GM19193 (cell line): ENCODE data around the gene MBD5.

Experiments
- POLR2A ChIP-seq: IDR thresholded peaks from 4 replicates; pipeline ENCODE4 v1.6.1; 2011; ENCODE audit not compliant: insufficient read depth, insufficient read length; ENCODE audit errors: extremely low read depth

The MBD5 gene

DNA sequence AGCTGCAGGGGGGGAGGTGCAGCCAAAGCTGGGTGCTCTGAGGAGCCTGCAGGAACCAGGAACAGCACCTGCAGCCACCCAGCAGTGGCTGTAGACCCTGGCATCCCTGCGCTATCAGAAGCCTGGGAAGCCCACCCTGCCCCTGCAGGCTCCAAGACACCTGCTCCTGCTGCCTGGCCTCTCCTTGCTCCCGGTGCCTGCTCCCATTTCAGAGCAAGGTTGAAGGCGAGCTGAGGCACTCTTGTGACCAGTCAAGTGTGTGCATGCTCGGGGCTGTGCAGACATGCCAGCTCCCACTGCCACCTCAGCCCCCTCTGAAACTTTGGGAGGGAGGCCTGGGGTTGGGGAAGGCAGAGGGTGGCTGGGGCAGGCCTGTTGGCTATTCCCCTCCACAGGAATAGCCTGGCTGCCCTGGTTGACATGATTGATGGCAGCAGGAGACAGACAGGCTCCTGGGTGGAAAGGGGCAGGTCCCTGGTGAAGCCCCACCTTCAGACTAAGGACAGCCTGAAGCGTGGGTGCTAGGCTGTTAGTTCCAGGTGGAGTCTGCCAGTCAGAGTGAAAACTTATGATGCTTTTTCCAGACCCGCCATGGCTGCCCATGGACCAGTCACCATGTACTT, 151.4 kb downstream of the MBD5 start:
- no peak for TF ChIP-seq POLR2A

DNA sequence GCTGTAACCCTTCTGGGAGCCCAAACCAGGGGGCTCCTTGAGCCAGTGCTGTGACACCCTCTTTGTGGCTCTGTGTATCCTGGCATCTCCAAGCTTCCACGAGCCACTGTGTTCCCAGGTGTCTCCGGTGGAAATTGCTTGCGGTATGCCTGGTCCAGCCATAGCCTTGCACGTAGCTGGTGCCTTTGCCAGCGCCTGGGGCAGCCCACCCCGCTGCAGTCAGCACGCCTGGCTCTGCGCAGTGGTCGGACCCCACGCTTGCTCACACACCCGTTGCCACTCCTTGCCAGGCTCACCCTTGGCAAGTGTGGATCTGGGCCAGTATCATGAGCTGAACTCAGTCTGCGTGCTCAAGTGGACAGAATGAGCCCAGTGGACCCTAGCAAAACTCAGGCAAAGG, 152.3 kb downstream of the MBD5 start:
- TF ChIP-seq POLR2A = no peak

DNA sequence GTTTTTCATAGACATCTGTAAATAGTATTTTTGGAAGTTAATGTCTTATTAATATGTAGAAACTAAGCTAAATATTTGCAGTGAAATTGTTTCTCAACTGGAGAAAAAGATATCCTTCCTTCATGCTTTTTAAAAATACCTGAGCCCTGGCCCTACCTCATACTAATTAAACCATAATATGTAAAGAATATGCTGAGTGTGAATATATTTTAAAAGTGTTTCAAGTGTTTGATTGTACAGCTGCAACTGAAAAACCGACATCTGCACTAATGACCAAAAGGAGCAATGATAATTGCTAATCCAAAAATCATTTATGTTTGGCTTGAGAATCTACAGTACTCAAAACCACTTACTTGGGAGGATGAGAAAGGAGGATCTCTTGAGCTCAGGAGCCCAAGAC, 156.7 kb downstream of the MBD5 start:
- no peak for TF ChIP-seq POLR2A

GRCh38 chr2:148179724-148180123, 158.8 kb downstream of the MBD5 start:
- TF ChIP-seq POLR2A = no peak

DNA sequence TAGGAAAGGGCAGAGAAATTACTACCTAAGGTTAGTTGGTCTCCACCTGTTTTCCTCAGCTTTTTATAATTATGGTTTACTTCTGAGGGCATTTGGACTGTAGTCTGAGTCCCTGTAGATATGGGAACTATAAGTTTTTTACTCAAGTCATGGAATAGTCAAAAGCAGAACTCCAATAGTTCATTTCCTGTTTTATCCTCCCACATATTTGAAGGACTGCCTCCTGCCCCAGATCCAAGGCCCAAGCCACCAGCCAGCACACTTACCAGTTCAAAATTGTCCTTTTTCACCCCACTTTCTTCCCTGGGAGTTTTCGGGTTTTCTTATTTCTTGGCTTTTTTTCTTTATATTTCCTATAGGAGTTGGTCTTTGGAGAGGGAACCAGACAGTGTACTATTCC, 164.1 kb downstream of the MBD5 start:
- no peak for TF ChIP-seq POLR2A

DNA sequence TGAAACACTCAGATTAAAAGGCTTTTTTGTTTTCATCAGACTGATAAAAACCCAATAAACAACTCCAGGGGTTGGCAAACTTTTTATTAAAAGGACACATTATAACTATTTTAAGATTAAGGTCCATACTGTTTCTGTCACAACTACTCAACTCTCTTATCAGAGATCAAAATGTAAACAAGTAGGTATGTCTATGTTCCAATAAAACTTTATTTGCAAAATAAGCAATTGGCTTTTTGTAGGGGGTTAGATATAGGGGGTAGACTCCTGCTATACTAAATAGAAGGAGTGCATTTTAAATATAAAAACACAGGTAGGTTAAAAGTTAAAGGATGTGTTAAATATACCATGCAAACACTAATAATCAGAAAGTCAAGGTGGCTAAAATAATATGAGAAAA, 174.0 kb downstream of the MBD5 start:
- TF ChIP-seq POLR2A = no peak

DNA sequence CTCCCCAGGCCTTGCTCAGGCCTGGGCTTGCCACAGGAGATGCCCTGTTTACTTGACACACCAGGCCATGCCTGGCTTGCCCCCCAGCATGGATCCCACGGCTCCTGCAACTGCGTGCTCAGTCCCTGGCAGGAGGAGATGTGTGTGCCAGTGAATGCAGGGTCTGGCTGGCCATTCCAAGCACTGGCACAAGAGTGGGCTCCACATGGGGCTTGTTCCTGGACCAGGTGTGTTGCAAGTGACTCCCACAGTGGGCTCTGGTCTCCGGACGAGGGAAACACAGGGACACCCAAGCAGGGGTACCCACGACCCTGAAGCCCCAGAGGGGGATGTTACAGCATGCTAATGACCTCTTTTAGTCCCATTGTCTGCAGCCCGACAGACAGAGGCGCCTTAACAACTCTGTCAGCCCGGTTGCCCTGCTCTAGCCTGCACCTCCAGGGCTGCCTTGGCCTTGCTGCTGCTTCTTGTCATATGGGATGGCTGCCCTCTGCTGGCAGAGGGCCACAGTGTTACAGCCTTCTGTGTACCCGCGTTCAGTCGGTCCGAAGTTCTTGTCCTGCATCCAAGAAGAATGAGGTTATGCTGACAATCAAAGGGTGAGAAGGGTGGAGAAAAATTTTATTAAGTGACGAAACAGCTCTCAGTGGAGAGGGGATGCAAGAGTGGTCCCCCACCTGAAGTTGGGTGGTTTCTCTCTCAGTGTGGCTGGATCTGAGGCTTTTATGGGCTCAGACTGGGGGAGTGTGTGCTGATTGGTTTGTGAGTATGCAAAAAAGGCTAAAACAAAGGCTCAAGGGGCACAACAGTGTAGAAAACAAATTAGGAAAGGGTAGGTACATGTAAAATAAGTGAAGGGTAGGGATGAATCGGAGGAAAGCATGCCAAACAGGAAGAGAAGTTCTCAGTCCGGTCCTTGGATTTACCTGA, 180.4 kb downstream of the MBD5 start:
- no peak for TF ChIP-seq POLR2A

DNA sequence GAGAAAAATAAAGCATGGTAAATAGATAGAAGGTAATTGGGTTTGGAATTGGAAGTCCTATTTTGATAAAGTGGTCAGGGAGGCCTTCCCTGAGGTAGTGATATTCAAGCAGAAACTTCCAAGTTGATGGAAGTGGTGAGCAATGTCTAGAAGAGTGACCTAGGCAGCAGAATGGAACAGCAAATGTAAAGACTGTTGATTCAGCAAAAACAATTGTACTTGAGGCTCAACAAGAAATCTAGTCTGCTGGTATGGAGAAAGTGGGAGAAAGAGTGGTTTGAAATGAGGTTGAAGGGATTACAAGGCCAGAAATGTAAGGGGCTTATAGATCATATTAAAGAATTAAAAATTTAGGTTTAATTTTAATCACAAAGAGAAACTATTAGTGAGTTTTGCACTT, 181.3 kb downstream of the MBD5 start:
- no peak for TF ChIP-seq POLR2A

GRCh38 chr2:148207111-148207510, 186.2 kb downstream of the MBD5 start:
- no peak for TF ChIP-seq POLR2A

- TF ChIP-seq POLR2A = no peak
These were observed 188.7 kb downstream of the MBD5 start for GRCh38 chr2:148209603-148210002.

GRCh38 chr2:148218326-148219075, 197.6 kb downstream of the MBD5 start:
- no peak for TF ChIP-seq POLR2A

DNA sequence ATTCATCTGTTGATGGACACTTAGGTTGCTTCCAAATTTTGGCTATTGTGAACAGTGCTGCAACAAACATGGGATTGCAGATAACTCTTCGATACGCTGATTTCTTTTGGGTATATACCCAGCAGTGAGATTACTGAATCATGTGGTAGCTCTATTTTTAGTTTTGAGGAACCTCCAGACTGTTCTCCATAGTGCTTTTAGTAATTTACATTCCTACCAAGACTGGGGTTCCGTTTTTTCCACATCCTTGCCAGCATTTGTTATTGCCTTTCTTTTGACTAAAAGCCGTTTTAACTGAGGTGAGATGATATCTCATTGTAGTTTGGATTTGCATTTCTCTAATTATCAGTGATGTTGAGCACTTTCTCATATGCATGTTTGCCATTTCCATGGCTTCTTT, 200.3 kb downstream of the MBD5 start:
- no peak for TF ChIP-seq POLR2A

GRCh38 chr2:148221926-148222325, 201.0 kb downstream of the MBD5 start:
- TF ChIP-seq POLR2A = no peak

DNA sequence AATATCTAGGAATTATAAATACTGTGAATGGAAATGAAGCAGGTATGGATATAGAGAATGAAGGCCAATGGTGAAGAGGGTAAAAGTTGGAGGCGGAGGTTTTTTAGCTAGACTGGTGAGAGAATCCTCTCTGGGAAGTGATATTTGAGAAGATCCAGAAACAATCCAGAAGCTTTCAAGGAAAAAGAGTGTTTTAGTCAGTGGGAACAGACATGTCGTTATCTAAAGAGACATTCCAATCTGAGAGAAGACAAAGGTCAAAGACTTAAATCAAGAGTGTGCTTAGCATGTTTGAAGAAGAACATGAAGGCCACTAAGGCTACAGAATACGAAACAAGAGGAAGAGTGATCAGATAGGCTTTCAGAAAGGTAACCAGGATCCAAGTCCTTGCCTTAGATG, 211.0 kb downstream of the MBD5 start:
- TF ChIP-seq POLR2A = no peak

- TF ChIP-seq POLR2A = no peak
These were observed 213.3 kb downstream of the MBD5 start for GRCh38 chr2:148234143-148234542.
